HG03103 (cell line): ENCODE results near the gene MAP3K5.

Source experiments
- ATAC-seq: cut with Tn5 transposase; IDR thresholded peaks from one replicate; pipeline ENCODE4 v1.9.1; 2021; ENCODE audit warnings: low read depth; ENCODE audit not compliant: unreplicated experiment

Gene MAP3K5

DNA sequence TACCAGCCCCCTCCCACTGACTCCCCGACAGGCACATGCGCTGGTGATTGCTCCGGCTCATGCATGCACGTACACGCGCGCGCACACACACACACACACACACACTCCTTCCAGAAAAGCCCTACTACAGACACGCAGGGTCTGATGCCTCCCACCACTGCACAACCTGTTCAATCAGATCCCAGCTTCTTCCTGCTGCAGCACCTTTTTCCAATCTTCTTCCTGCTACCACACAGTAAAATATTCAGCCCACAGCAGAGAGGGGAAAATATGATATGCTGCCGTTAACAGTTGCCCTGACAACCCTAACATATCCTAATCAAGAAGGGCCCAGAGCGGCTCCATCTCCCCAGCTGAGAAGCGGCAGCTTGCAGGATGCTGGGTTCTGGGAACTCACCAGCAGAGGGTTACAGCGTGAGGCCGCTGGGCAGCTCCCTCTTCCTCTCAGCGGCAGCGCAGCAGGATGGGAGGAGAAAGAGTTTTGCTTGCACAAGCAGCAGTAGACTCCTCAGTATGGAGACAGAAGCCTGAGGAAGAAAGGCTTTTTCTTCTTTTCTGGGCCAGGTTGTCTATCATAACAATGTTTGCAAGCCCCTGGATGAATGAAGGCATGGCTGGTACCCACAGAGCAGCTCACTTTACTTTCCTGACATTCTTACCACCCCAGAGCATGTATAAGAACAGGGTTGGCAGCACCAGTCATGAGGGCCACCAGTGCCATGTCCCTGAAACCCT lies 265.9 kb downstream of the MAP3K5 start:
- no peak for ATAC-seq

DNA sequence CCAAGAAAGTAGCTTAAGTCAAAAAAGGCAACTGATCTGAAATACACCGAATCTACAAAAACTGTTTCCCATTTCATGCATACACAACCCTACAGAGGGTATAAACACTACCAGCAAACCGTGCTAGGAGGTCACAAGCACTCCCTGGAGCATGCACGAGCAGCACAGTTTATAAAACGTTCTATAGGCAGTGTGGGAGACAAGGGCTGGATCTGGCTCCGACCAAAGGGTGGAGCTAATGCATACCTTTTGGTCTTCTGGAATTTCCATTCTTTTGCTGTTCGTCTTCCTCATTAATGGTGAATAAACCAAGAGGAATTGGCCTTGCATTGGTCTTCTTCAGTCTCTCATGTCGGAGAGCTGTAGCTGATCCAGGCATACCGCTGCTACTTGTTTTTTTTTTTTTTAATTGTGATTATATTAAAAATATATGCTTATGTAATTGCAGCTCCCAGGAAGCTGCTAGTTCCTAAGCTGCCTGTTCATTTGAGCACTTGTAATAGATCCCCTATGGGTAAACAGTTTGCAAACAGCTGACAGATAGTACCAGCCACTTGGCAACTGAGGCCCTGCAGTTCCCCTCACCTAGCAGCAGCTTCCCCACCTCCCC lies 266.6 kb downstream of the MAP3K5 start:
- no peak for ATAC-seq

GRCh38 chr6:136524936-136525413 lies 267.3 kb downstream of the MAP3K5 start:
- no peak for ATAC-seq

DNA sequence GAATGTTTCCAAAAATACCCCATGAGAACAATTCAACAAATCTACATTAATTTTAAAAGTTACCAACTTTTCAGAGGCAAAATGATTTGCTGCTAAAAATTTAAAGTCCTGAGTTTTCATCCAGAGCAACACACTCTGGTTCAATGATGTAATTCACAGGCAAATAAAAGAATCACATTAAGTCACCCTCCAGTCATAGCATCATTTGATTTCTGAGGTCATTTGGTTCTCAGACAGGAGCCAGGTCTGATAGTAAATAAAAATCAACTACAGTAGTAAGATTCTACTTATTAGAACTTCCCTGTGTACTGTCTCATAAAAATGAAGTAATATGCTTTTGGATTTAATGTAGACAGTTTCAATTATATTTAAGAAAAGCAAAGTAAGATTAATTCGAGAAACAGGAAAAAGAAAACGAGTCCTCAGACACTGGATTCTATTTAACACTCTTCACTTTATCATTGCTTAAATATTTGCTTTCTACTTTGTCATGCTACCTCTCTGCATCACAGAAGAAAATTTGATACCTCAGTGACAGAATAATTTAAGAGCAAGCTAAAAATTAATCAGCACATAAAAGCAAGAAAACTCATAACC lies 267.8 kb downstream of the MAP3K5 start:
- ATAC-seq: no peak

DNA sequence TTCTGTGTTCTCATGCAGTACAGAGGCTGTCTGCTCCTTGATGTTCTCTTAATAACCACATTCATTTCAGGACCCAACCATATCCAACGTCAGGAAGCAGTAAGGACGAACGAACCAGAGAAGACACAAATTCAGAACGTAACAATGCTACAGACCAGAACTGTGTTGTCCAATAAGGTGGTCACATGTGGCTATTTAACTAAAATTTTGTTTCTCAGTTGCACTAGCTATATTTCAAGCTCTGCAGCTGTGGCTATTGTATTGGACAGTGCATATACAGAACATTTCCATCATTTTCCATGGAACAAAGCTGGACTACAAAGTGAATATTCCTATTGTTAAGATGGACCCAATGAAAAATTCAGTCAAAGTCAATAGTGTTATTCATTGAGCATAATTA lies 269.1 kb downstream of the MAP3K5 start:
- ATAC-seq: no peak

DNA sequence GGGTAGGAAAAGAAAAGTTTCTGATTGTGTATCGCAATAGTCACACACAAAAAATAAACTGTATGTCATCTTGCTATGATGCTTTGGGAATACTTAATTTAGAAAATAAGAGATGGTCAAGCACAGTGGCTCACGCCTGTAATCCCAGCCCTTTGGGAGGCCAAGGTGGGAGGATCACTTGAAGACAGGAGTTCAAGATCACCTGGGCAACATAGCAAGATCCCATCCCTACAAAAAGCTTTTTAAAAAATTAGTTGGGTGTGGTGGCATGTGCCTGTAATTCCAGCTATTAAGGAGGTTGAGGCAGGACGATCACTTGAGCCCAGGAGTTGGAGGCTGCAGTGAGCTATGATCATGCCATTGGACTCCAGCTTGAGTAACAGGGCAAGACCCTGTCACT lies 269.6 kb downstream of the MAP3K5 start:
- ATAC-seq: no peak

DNA sequence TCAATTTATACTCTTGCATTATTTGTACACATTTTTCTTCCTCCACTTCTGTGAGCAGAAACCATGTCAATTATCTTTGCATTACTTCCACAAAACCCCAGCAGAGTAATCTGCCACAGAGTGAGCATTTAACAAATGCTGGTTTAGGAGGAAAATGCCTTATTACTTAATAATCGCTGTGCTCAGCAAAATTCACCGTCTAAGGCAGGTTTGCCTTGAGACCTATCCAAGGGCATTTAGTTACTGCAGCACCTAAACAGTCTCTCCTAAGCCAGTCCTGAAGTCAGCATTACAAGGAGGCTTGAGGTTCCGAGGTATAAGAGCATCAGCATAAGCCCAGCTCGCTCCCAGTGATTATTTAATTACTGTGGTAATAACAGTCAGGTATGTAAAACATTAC lies 270.4 kb downstream of the MAP3K5 start:
- ATAC-seq: no peak

- ATAC-seq: no peak
Observed at GRCh38 chr6:136521427-136521826, 270.9 kb downstream of the MAP3K5 start.

DNA sequence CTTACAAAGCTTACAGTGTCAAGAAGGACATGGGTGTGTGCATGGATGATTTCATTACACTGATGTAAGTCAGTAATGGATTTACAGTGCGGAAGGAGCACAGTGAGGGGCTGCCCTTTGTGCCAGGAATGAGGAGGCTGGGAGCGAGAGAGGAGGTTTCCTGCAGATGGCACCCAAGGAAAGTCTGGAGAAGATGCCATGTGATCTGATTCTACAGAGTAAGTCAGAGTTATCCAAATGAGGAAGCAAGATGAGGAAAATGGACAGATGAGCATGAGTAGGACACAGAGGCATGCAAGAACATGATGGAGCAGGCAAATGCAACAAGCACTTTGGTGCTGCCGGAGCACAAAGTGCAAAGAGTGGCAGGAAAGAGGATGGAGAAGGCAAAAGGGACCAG lies 271.8 kb downstream of the MAP3K5 start:
- ATAC-seq: no peak

- ATAC-seq: no peak
Observed at GRCh38 chr6:136517582-136517981, 274.7 kb downstream of the MAP3K5 start.

- ATAC-seq: no peak
Observed at GRCh38 chr6:136517002-136517401, 275.3 kb downstream of the MAP3K5 start.

GRCh38 chr6:136514591-136514990 lies 277.7 kb downstream of the MAP3K5 start:
- no peak for ATAC-seq

- ATAC-seq: no peak
Observed at GRCh38 chr6:136511926-136512325, 280.4 kb downstream of the MAP3K5 start.

DNA sequence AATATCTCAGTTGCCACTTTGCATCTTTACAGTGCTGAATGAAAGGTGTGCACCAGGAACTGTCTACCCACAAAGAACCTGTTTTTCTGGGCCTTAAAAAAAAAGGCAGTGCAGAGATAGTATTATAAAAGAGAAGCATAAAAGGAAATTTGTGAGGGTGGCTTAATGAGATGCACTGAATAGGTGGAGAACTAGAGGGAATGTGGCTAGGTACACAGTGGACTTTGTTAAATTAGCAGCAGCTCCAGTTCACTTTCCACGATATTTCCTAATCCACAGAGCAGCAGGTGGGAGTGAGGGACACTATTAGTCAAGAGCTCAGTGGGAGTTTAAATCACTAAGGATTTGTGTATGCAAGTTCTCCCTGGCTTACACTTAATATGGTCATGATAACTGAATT lies 280.9 kb downstream of the MAP3K5 start:
- ATAC-seq: no peak

GRCh38 chr6:136510782-136511181 lies 281.5 kb downstream of the MAP3K5 start:
- ATAC-seq: no peak

DNA sequence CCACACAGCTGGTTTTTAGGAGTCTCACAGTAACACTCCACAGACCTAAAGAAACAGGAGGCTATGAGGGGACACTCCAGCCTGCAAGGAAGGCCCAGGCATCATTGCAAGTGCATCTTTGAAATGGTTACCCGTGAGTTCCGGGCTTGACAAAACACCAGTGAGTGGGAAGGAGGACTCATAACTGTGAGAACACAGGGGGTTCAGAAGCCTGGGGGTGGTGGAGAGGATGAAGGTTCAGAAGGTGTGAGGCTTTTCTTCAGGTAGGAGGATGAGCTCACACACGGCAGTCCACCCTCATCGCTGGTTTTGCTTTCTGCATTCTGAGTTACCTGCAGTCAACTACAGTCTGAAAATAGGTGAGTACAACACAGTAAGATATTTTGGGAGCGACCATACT lies 282.0 kb downstream of the MAP3K5 start:
- ATAC-seq: no peak

- ATAC-seq: no peak
Observed at GRCh38 chr6:136508725-136509392, 283.4 kb downstream of the MAP3K5 start.
